B cell (primary cell): ENCODE data around the gene BARHL1. TPM values are rescaled to one million over a fixed set of nuclear protein-coding genes. Genes with fewer than 3 reads are reported as not detected.

ENCODE experiments used
- ATAC-seq: fragments of 200-7000 bp; cut with Tn5 transposase; one replicate; pipeline ENCODE4 v1.10.0; 2021; ENCODE audit warnings: low read depth, mild to moderate bottlenecking, moderate number of reproducible peaks, moderate library complexity
- CTCF ChIA-PET: fragments of 350-600 bp; sonication (Branson Sonifier 250); formaldehyde crosslinking; loops from one replicate; lab custom pipeline; 2021; ENCODE audit warnings: antibody characterized with exemption, inconsistent platforms; lab: Charles Lee
- POLR2A ChIA-PET: fragments of 350-600 bp; sonication (Branson Sonifier 250); formaldehyde crosslinking; loops from one replicate; lab custom pipeline; 2021; ENCODE audit warnings: antibody characterized with exemption; lab: Charles Lee
- DNase-seq: peaks from one replicate; pipeline ENCODE4 v3.0.0; 2013
- H2AFZ ChIP-seq: 2 replicates; pipeline ENCODE4 v1.6.1; 2012; ENCODE audit warnings: mild to moderate bottlenecking, low read depth, low read length; ENCODE audit not compliant: insufficient read depth, poor library complexity, severe bottlenecking
- H3K27ac ChIP-seq, 2 donors: 1 replicate in 1 of 2; 2 replicates in 1 of 2; pipeline ENCODE4 v1.5.1; 2012 to 2013; ENCODE audit warnings: low read length in 2 of 2, mild to moderate bottlenecking in 2 of 2, moderate library complexity in 1 of 2
- H3K27me3 ChIP-seq, 4 experiments: fragments of 200-600 bp in 1 of 4; sonication (generic) in 1 of 4; replicated peaks in 1 of 4; 1 replicate in 2 of 4; 2 replicates in 2 of 4; pipeline versions ENCODE4 v1.6.1 to v1.7.0; 2013 to 2016; ENCODE audit warnings: low read length in 3 of 4, mild to moderate bottlenecking in 2 of 4, mixed read lengths in 1 of 4, moderate library complexity in 1 of 4; ENCODE audit not compliant: insufficient read depth in 4 of 4, control insufficient read depth in 3 of 4; ENCODE audit errors: control extremely low read depth in 1 of 4
- H3K36me3 ChIP-seq, 2 experiments: replicated peaks in 1 of 2; 1 replicate in 1 of 2; 2 replicates in 1 of 2; pipeline versions ENCODE4 v1.6.1 to v1.7.1; 2013; ENCODE audit warnings: low read length in 1 of 2; ENCODE audit not compliant: insufficient read depth in 2 of 2, control insufficient read depth in 1 of 2; ENCODE audit errors: control extremely low read depth in 1 of 2, extremely low read depth in 1 of 2
- H3K4me1 ChIP-seq, 2 donors: fragments of 200-600 bp in 1 of 2; sonication (generic) in 1 of 2; 1 replicate in 1 of 2; 2 replicates in 1 of 2; pipeline versions ENCODE4 v1.5.1 to v1.6.1; 2013 to 2017; ENCODE audit warnings: low read length in 2 of 2; ENCODE audit not compliant: control insufficient read depth in 2 of 2, insufficient read depth in 2 of 2
- H3K4me2 ChIP-seq: replicated peaks from 2 replicates; pipeline ENCODE3; 2012; ENCODE audit warnings: mild to moderate bottlenecking, low read depth, low read length; ENCODE audit not compliant: poor library complexity, severe bottlenecking
- H3K4me3 ChIP-seq, 5 experiments: fragments of 200-600 bp in 1 of 5; sonication (generic) in 1 of 5; 1 replicate in 3 of 5; 2 replicates in 2 of 5; pipeline versions ENCODE4 v1.5.1 to v1.7.0; 2011 to 2016; ENCODE audit warnings: low read length in 4 of 5, mild to moderate bottlenecking in 4 of 5, low read depth in 2 of 5, control low read depth in 1 of 5, moderate library complexity in 1 of 5; ENCODE audit not compliant: insufficient read depth in 1 of 5; ENCODE audit errors: control extremely low read depth in 1 of 5, extremely low read depth in 1 of 5
- H3K79me2 ChIP-seq: fragments of 200-600 bp; sonication (generic); one replicate; pipeline ENCODE4 v1.6.0; 2016; ENCODE audit warnings: low read length; ENCODE audit not compliant: control insufficient read depth, insufficient read depth
- H3K9ac ChIP-seq: fragments of 200-600 bp; sonication (generic); 2 replicates; pipeline ENCODE4 v1.6.1; 2017; ENCODE audit warnings: mild to moderate bottlenecking, low read length, moderate library complexity
- H3K9me3 ChIP-seq, 3 donors: one replicate each; pipeline versions ENCODE4 v1.6.1 to v1.7.1; 2013; ENCODE audit warnings: low read length in 2 of 3; ENCODE audit not compliant: control insufficient read depth in 2 of 3, insufficient read depth in 1 of 3; ENCODE audit errors: control extremely low read depth in 1 of 3
- H4K20me1 ChIP-seq: 2 replicates; pipeline ENCODE4 v1.6.0; 2012; ENCODE audit warnings: mild to moderate bottlenecking, low read length; ENCODE audit not compliant: insufficient read depth, control insufficient read depth, poor library complexity, severe bottlenecking
- H3K27ac Mint-ChIP-seq: one replicate; pipeline ENCODE4 v1.8.0; 2021; ENCODE audit warnings: mixed read lengths
- H3K27me3 Mint-ChIP-seq: one replicate; pipeline ENCODE4 v1.8.0; 2021; ENCODE audit warnings: mixed read lengths
- H3K4me1 Mint-ChIP-seq: one replicate; pipeline ENCODE4 v1.8.0; 2021; ENCODE audit warnings: mixed read lengths
- H3K4me3 Mint-ChIP-seq: one replicate; pipeline ENCODE4 v1.8.0; 2021; ENCODE audit warnings: mixed read lengths
- H3K9me3 Mint-ChIP-seq: one replicate; pipeline ENCODE4 v1.8.0; 2022; ENCODE audit warnings: mixed read lengths; ENCODE audit not compliant: insufficient read depth
- CTCF ChIP-seq: fragments of 200-600 bp; IDR thresholded peaks from one replicate; pipeline ENCODE4 v1.8.0; 2022; ENCODE audit warnings: antibody characterized with exemption, mild to moderate bottlenecking
- EZH2 ChIP-seq: IDR thresholded peaks from 2 replicates; pipeline ENCODE4 v1.6.1; 2012; ENCODE audit warnings: borderline replicate concordance, low read depth, mild to moderate bottlenecking, moderate library complexity, low read length; ENCODE audit not compliant: insufficient read depth, poor library complexity, severe bottlenecking
- WGBS: methylation state at CpG from one replicate; pipeline ENCODE4 v1.1.5; 2013; ENCODE audit warnings: missing lambda C conversion rate; ENCODE audit not compliant: insufficient coverage; 5-methylcytosine and 5-hydroxymethylcytosine counted together
- intact Hi-C: fragments of 100-400 bp; cut with micrococcal nuclease; formaldehyde crosslinking; loops from one replicate; pipeline ENCODE4 v1.10.0; 2022
- polyA plus RNA-seq: library from polyadenylated mRNA; depleted of rRNA; stranded (reverse); fragments of >200 nt; gene quantifications from 2 replicates; pipeline ENCODE4 v1.2.3, GENCODE V29; 2012
- total RNA-seq, 2 donors: library from RNA; stranded (reverse); fragments of 120-200 nt in 1 of 2; gene quantifications; 1 replicate in 1 of 2; 2 replicates in 1 of 2; pipeline versions ENCODE4 v1.2.3 to v1.2.4, GENCODE V29; 2013 to 2022

BARHL1 gene
- total and polyA plus RNA-seq, 2 donors (not counting 1 experiment from before 2014, with no cell fraction given) = not detected

DNA sequence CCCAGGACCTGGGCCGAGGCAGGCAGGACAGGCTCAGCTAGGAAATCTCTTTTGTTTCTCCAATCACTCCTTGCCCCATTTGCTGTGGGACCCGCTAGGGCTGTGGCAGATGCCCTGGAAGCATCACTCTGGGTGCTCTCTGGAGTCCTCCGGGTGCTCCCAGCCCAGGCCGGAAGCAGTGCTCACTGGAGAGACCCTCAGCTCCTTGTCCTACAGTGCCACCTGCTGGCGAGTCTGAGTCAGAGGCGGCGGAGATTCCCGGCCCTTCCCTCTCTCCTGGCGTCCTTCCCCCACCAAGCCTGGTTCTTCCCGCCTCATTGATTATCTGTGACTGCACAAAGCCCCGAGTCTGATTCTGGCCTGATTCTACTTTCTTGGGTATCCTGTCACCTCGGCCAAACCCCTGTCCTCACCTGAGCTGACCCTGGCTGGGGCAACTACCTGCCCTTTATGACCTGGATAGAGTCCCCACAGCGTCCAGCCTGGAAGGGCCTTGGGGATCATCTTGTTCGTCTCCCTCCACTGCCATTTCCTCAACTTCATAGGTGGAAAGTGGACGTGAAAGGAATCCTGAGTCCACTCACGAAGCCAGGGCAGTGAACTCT lies 7.3 kb upstream of the BARHL1 start:
- Histone ChIP-seq H4K20me1 (no peaks in the 10 kb centered on the region), H3K9ac (no peak overlapping the region), H3K27me3 (peaks cover 0 to 61% (median 35%) of the 10 kb centered on the region in 4 experiments), H2AFZ (no peak overlapping the region), H3K27ac (no peak overlapping the region), H3K4me2 (no peak overlapping the region), H3K4me3 (no peak overlapping the region), H3K4me1 (peaks cover 0 to 6% of the 10 kb centered on the region in 2 donors), H3K36me3 (no peaks in the 10 kb centered on the region), H3K79me2 (no peaks in the 10 kb centered on the region), H3K9me3 (peaks cover 0 to 17% (median 0%) of the 10 kb centered on the region in 3 donors)
- DNase-seq = peak; percentile 42
- CTCF ChIA-PET = no interaction called here
- WGBS = 11% methylated on average over 13 of the region's 16 CpGs
- intact Hi-C loops = loop anchor here (2.0 kb wide), 1 partner anchor 164 kb away; the partner anchor contains the start of gene CFAP77
- no peak for ATAC-seq
- Mint-ChIP-seq H3K4me1 (no peaks in the 10 kb centered on the region), H3K27ac (no peak overlapping the region), H3K27me3 (peaks cover 68% of the 10 kb centered on the region), H3K9me3 (no peaks in the 10 kb centered on the region), H3K4me3 (no peak overlapping the region)
- TF ChIP-seq CTCF = no peak
- TF ChIP-seq EZH2 = no peak
- POLR2A ChIA-PET = no interaction called here

- no peak overlapping the region for H3K4me2 ChIP-seq
- H4K20me1 ChIP-seq = no peaks in the 10 kb centered on the region
- no peaks in the 10 kb centered on the region for H3K4me1 Mint-ChIP-seq
- no peak for DNase-seq
- no peaks in the 10 kb centered on the region for H3K9me3 Mint-ChIP-seq
- no peak overlapping the region for H2AFZ ChIP-seq
- H3K27me3 Mint-ChIP-seq = peaks cover 67% of the 10 kb centered on the region
- TF ChIP-seq CTCF (no peak), EZH2 (no peak)
- H3K9ac ChIP-seq = no peak overlapping the region
- H3K27ac Mint-ChIP-seq = no peak overlapping the region
- no peaks in the 10 kb centered on the region for H3K36me3 ChIP-seq
- H3K27ac ChIP-seq = no peak overlapping the region
- peaks cover 0 to 23% (median 0%) of the 10 kb centered on the region in 3 donors for H3K9me3 ChIP-seq
- H3K4me3 ChIP-seq = no peak overlapping the region
- peaks cover 0 to 67% (median 39%) of the 10 kb centered on the region in 4 experiments for H3K27me3 ChIP-seq
- CTCF ChIA-PET = no interaction called here
- H3K4me1 ChIP-seq = peaks cover 0 to 9% of the 10 kb centered on the region in 2 donors
- 76% methylated on average over 4 of the region's 5 CpGs for WGBS
- no peak for ATAC-seq
- POLR2A ChIA-PET = no interaction called here
- no peaks in the 10 kb centered on the region for H3K79me2 ChIP-seq
- H3K4me3 Mint-ChIP-seq = no peak overlapping the region
- intact Hi-C loops = loop anchor here (2.0 kb wide), 1 partner anchor 165 kb away; the partner anchor contains the start of gene CFAP77
Observed at GRCh38 chr9:132575811-132576210, 6.6 kb upstream of the BARHL1 start.
